ENCODE measurements around the gene STYXL2. TPM values are rescaled to one million over a fixed set of nuclear protein-coding genes. Genes with fewer than 3 reads are reported as not detected.

The STYXL2 gene
- 100 to 1,000 TPM in 5 of 12 donors, 10 to 100 TPM in 6, not detected in 1; 34.2 to 146 (median 99.8) TPM for polyA plus RNA-seq (ENCODE audit: insufficient read length in 12 of 12)
- long read RNA-seq, donor 1, result 0 reads
- long read RNA-seq, donor 2, full-length matches to known transcripts, result 8 of 25 reads
- long read RNA-seq, donor 2, partial matches to known transcripts, result 17 of 25 reads
- long read RNA-seq, donor 2, other reads (novel, unspliced or antisense), result 0 of 25 reads
- long read RNA-seq, donor 3, full-length matches to known transcripts, result 3 of 14 reads
- long read RNA-seq, donor 3, partial matches to known transcripts, result 11 of 14 reads
- long read RNA-seq, donor 3, other reads (novel, unspliced or antisense), result 0 of 14 reads
- long read RNA-seq, donor 4, full-length matches to known transcripts, result 3 of 8 reads
- long read RNA-seq, donor 4, partial matches to known transcripts, result 5 of 8 reads
- long read RNA-seq, donor 4, other reads (novel, unspliced or antisense), result 0 of 8 reads
- long read RNA-seq, donor 5, full-length matches to known transcripts, result 18 of 54 reads
- long read RNA-seq, donor 5, partial matches to known transcripts, result 31 of 54 reads
- long read RNA-seq, donor 5, other reads (novel, unspliced or antisense), result 5 of 54 reads
- long read RNA-seq, donor 6, full-length matches to known transcripts, result 4 of 14 reads
- long read RNA-seq, donor 6, partial matches to known transcripts, result 10 of 14 reads
- long read RNA-seq, donor 6, other reads (novel, unspliced or antisense), result 0 of 14 reads
- long read RNA-seq, donor 7, full-length matches to known transcripts, result 2 of 10 reads
- long read RNA-seq, donor 7, partial matches to known transcripts, result 8 of 10 reads
- long read RNA-seq, donor 7, other reads (novel, unspliced or antisense), result 0 of 10 reads
- long read RNA-seq, donor 8, full-length matches to known transcripts, result 22 of 182 reads
- long read RNA-seq, donor 8, partial matches to known transcripts, result 160 of 182 reads
- long read RNA-seq, donor 8, other reads (novel, unspliced or antisense), result 0 of 182 reads
- long read RNA-seq, donor 9, result 0 reads
- long read RNA-seq, donor 10, full-length matches to known transcripts, result 21 of 45 reads
- long read RNA-seq, donor 10, partial matches to known transcripts, result 24 of 45 reads
- long read RNA-seq, donor 10, other reads (novel, unspliced or antisense), result 0 of 45 reads
- long read RNA-seq, donor 11, full-length matches to known transcripts, result 6 of 13 reads
- long read RNA-seq, donor 11, partial matches to known transcripts, result 7 of 13 reads
- long read RNA-seq, donor 11, other reads (novel, unspliced or antisense), result 0 of 13 reads

- DNase-seq, result peak; percentile 37
These were observed at the start of gene STYXL2 for GRCh38 chr1:167093846-167094516. Gene STYXL2 (plus strand): TSS chr1:167094075. CDS start chr1:167094850, 775 bp downstream.

- no peak for DNase-seq
These were observed 42.0 kb upstream of the STYXL2 start for GRCh38 chr1:167051907-167052306.

GRCh38 chr1:167052389-167052788 lies 41.5 kb upstream of the STYXL2 start:
- DNase-seq, result no peak

- DNase-seq, result no peak
These were observed 39.3 kb upstream of the STYXL2 start for GRCh38 chr1:167054531-167054930.

- DNase-seq, result no peak
These were observed 38.8 kb upstream of the STYXL2 start for GRCh38 chr1:167054946-167055630.

- no peak for DNase-seq
These were observed 37.2 kb upstream of the STYXL2 start for GRCh38 chr1:167056529-167057231.

- DNase-seq, result no peak
These were observed 36.6 kb upstream of the STYXL2 start for GRCh38 chr1:167057241-167057688.

GRCh38 chr1:167059045-167059808 lies 34.6 kb upstream of the STYXL2 start:
- peak; percentile 79 for DNase-seq

GRCh38 chr1:167059809-167060107 lies 34.1 kb upstream of the STYXL2 start:
- DNase-seq, result no peak

GRCh38 chr1:167060141-167061072 lies 33.5 kb upstream of the STYXL2 start:
- DNase-seq, result no peak

GRCh38 chr1:167061073-167061464 lies 32.8 kb upstream of the STYXL2 start:
- DNase-seq, result no peak

- no peak for DNase-seq
These were observed 29.3 kb upstream of the STYXL2 start for GRCh38 chr1:167064621-167065020.

GRCh38 chr1:167065471-167065870 lies 28.4 kb upstream of the STYXL2 start:
- no peak for DNase-seq

GRCh38 chr1:167066333-167067122 lies 27.3 kb upstream of the STYXL2 start:
- DNase-seq, result peak; percentile 73

- no peak for DNase-seq
These were observed 26.0 kb upstream of the STYXL2 start for GRCh38 chr1:167067904-167068303.

- DNase-seq, result no peak
These were observed 25.1 kb upstream of the STYXL2 start for GRCh38 chr1:167068761-167069160.

GRCh38 chr1:167071286-167071685 lies 22.6 kb upstream of the STYXL2 start:
- no peak for DNase-seq

Data from muscle of arm (tissue), 14 donors.